ENCODE data around the gene FCSK. TPM values are rescaled to one million over a fixed set of nuclear protein-coding genes. Genes with fewer than 3 reads are reported as not detected.

The FCSK gene
- polyA plus RNA-seq, 1 experiment, result 4.0 TPM

DNA sequence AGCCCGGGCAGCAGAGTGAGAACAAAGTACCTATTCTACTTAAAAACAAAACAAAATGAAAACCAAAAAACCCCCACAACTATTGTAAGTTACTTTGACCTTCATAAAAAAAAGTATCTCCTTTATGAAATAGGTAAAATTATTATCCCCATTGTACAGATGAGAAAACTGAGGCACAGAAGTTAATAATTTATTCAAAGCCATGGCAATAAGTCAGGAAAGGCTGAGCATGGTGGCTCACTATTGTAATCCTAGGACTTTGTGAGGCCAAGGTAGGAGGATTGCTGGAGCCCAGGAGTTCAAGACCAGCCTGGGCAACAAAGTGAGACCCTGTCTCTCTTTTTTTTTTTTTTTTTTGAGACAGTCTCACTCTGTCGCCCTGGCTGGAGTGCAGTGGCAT lies 30.5 kb downstream of the FCSK start:
- Histone ChIP-seq H3K9me3 (ENCODE audit: control insufficient read depth, insufficient read depth, low read length) (no peaks in the 10 kb centered on the region), H3K27ac (ENCODE audit: low read depth, low read length) (no peak overlapping the region), H3K4me3 (ENCODE audit: low read depth, low read length) (no peak overlapping the region), H3K27me3 (ENCODE audit: control insufficient read depth, insufficient read depth, low read length) (no peaks in the 10 kb centered on the region)
- ChIA-PET CTCF (no interaction called here), POLR2A (interaction anchor here (0.7 kb wide), 1 partner anchor 194 kb away, joined by 6 read pairs; no protein-coding TSS in a partner anchor)
- DNase-seq (ENCODE audit: low read depth, low spot score), result no peak
- TF ChIP-seq CTCF (IDR thresholded peaks at IDR 0.05; ENCODE audit: low read depth, low read length), result no peak

DNA sequence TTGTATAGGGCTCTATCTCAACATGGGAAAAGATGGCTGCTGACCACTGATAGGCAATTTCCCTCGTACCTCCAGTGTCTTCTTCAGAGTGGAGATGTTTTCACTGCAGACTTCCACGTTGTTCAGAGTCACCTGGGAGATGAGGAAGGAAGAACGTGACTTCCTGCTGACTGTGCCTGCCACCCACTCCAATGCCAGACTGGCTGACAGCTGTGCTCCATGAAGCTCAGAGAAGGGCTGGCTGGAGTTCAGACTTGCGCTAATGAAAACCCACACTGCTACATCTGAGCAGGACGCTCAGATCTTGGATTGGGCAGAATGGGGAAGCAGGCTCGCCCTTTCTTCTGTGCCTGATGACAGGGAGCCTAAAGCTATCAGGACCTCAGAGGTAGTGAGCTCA lies 35.9 kb downstream of the FCSK start:
- Histone ChIP-seq H3K27me3 (ENCODE audit: control insufficient read depth, insufficient read depth, low read length) (no peaks in the 10 kb centered on the region), H3K9me3 (ENCODE audit: control insufficient read depth, insufficient read depth, low read length) (no peaks in the 10 kb centered on the region), H3K27ac (ENCODE audit: low read depth, low read length) (no peak overlapping the region), H3K4me3 (ENCODE audit: low read depth, low read length) (no peak overlapping the region)
- CTCF ChIA-PET, result interaction anchor here (1.3 kb wide), 1 partner anchor 122 kb away, joined by 4 read pairs; no protein-coding TSS in a partner anchor
- TF ChIP-seq CTCF (IDR thresholded peaks at IDR 0.05; ENCODE audit: low read depth, low read length), result no peak
- no peak for DNase-seq (ENCODE audit: low read depth, low spot score)
- POLR2A ChIA-PET, result no interaction called here

DNA sequence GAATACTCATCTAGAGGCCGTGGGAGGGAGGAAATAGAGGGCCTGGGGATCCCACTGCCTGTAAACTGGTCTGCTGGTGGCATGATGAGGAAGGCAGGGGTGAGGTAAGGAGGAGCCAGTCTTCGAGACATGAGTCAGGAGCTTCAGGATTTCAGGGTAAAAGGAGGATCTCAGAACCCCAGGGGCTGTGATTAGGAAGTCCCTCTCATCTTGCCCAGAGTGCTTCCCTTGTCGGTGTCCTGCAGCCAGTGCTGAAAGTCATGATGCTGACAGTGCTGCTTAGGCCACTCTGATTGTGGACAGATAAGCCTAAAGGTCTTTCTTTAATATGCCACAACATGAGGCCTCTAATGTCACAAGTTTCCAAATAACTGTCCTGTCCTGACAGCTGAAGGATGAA lies 39.4 kb downstream of the FCSK start:
- ChIA-PET CTCF (no interaction called here), POLR2A (no interaction called here)
- H3K4me3 ChIP-seq (ENCODE audit: low read depth, low read length), result no peak overlapping the region
- TF ChIP-seq CTCF (IDR thresholded peaks at IDR 0.05; ENCODE audit: low read depth, low read length), result no peak
- no peaks in the 10 kb centered on the region for H3K27me3 ChIP-seq (ENCODE audit: control insufficient read depth, insufficient read depth, low read length)
- no peak for DNase-seq (ENCODE audit: low read depth, low spot score)
- peak overlapping the region; percentile 21 for H3K27ac ChIP-seq (ENCODE audit: low read depth, low read length)
- no peaks in the 10 kb centered on the region for H3K9me3 ChIP-seq (ENCODE audit: control insufficient read depth, insufficient read depth, low read length)

DNA sequence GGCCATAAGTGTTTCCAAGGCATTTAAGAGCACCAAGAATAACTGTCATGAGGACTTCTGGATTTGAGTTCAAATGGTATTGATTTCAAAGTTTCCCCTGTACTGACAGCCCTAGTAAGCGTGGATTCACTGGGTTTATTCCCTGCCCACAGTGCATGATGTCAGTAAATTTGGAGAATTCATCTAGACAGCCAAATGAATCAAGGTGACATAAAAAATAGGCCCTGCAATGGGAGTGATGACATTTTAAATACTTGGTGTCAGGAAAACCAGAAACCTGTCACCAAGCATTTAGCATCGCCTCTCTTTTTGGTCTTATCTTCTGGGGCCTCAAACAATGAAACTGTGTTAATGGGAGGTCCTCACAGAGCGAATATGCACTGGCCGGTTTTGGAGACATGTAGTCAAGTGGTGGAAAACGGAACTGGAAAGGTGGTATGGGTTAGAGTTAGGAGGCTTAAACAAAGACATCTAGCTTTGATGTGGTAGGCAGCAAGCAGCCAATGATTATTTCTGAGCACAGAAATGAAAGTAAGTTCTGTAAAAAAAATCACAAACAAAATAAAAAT lies 39.9 kb downstream of the FCSK start:
- Histone ChIP-seq H3K4me3 (ENCODE audit: low read depth, low read length) (no peak overlapping the region), H3K27ac (ENCODE audit: low read depth, low read length) (no peak overlapping the region), H3K9me3 (ENCODE audit: control insufficient read depth, insufficient read depth, low read length) (no peaks in the 10 kb centered on the region), H3K27me3 (ENCODE audit: control insufficient read depth, insufficient read depth, low read length) (no peaks in the 10 kb centered on the region)
- no peak for TF ChIP-seq CTCF (IDR thresholded peaks at IDR 0.05; ENCODE audit: low read depth, low read length)
- CTCF ChIA-PET, result no interaction called here
- POLR2A ChIA-PET, result no interaction called here
- DNase-seq (ENCODE audit: low read depth, low spot score), result no peak

DNA sequence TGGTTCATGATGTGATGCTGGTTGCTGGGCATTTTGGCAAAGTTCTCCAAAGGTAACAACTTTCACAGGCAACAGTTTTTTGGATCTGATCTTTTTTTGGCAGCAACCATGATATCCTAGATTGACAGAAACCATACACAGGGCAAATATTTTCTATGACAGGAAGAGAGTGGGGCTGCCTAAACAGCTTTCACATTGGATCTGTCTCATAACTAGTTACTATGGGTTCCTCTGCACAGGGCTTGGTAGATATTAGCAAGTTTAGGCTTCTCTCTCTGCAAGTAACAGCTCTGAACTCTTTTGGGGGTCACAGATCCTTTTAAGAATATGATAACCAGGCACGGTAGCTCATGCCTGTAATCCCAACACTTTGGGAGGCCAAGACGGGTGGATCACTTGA lies 40.4 kb downstream of the FCSK start:
- Histone ChIP-seq H3K9me3 (ENCODE audit: control insufficient read depth, insufficient read depth, low read length) (no peaks in the 10 kb centered on the region), H3K4me3 (ENCODE audit: low read depth, low read length) (no peak overlapping the region), H3K27ac (ENCODE audit: low read depth, low read length) (no peak overlapping the region), H3K27me3 (ENCODE audit: control insufficient read depth, insufficient read depth, low read length) (no peaks in the 10 kb centered on the region)
- DNase-seq (ENCODE audit: low read depth, low spot score), result no peak
- CTCF ChIA-PET, result no interaction called here
- TF ChIP-seq CTCF (IDR thresholded peaks at IDR 0.05; ENCODE audit: low read depth, low read length), result no peak
- POLR2A ChIA-PET, result no interaction called here
